GM18909 (cell line): ENCODE measurements around the gene EML4.
"Not testable (repeated sequence)": the region's sequence is repeated elsewhere in the genome, so short reads cannot be mapped to it uniquely, and the experiment has no call there.

ENCODE experiments used
- ATAC-seq: cut with Tn5 transposase; IDR thresholded peaks from one replicate; pipeline ENCODE4 v1.9.1; 2021; ENCODE audit warnings: mild to moderate bottlenecking; ENCODE audit not compliant: unreplicated experiment, poor library complexity

EML4 gene

DNA sequence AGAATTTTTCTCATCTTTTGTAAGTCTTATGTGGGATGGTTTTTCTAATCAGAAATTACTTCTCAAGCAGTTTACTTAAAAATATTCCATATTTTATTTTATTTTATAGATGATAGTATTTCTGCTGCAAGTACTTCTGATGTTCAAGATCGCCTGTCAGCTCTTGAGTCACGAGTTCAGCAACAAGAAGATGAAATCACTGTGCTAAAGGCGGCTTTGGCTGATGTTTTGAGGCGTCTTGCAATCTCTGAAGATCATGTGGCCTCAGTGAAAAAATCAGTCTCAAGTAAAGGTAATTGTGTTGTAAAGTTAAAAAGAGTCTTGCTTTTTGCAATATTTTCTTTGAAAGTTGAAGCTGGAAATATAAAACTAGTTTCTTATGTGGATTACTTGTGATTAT is 76.2 kb downstream of the EML4 start:
- ATAC-seq = no peak

- no peak for ATAC-seq
Measured at GRCh38 chr2:42246562-42246961, 77.4 kb downstream of the EML4 start.

- ATAC-seq = no peak
Measured at GRCh38 chr2:42248846-42249245, 79.7 kb downstream of the EML4 start.

DNA sequence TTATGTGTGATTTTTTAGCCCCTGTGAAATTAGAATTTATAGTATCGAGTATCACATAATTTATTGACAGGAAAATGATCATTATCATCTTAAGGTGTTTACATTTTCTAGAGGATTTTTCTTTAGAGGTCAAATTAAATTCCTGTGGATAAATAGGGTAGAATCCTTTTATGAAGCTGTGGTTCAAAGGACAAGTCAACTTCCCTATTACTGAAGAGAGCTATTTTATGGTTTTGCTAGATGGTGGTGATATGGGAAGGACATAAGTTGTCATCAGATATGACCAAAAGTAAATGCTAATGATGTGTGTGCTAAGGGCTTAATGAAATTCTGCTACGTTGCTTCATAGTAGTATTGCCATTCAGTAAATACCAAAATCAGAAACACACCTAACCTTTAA is 80.1 kb downstream of the EML4 start:
- ATAC-seq = no peak

DNA sequence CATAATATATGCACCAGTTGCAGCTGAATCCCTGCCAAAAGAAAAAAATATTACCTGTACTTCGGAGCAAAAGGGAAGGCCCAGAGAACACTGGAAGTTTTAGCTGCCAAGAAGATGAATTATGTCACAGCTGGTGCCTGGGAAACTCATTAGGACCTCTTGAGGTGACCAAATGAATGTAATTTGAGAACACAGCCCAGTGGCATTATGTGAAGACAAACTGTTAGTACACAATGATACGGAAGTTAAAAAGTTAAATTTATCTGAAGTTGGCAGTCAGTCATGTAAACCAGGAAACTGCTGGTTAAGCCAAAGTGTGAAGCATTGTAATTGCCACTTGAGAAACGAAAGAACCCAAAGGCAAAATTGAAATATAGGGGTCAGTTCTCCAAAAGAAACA is 80.7 kb downstream of the EML4 start:
- ATAC-seq = no peak

DNA sequence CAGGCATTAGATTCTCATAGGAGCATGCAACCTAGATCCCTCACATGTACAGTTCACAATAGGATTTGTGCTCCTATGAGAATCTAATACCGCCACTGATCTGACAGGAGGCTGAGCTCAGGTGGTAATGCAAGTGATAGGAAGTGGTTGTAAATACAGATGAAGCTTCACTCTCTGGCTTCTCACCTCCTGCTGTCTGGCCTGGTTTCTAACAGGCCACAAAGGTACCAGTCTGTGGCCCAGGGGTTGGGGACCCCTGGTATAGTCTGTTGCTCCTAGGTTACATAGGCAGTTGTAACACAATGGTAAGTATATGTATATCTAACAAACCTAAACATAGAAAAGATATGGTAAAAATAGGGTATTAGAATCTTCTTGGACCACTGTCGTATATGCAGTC is 81.8 kb downstream of the EML4 start:
- ATAC-seq = no peak

GRCh38 chr2:42252464-42252863 is 83.3 kb downstream of the EML4 start:
- no peak for ATAC-seq

GRCh38 chr2:42254186-42254895 is 85.2 kb downstream of the EML4 start:
- no peak for ATAC-seq

DNA sequence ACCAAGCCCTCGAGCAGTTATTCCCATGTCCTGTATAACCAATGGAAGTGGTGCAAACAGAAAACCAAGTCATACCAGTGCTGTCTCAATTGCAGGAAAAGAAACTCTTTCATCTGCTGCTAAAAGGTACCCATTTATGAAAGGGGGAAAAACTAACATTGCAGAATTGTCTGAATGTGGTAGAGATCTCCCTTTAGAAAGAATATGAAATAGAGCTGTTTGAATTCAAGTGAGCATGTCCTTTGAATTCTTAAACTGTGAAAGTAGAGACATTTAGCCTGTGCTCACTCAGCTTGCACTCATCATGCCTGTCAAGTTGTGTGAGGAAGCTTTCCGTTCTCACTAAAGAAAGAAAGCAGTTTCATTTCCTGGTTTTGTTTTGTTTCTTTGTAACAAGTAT is 87.4 kb downstream of the EML4 start:
- peak; percentile 85 for ATAC-seq

DNA sequence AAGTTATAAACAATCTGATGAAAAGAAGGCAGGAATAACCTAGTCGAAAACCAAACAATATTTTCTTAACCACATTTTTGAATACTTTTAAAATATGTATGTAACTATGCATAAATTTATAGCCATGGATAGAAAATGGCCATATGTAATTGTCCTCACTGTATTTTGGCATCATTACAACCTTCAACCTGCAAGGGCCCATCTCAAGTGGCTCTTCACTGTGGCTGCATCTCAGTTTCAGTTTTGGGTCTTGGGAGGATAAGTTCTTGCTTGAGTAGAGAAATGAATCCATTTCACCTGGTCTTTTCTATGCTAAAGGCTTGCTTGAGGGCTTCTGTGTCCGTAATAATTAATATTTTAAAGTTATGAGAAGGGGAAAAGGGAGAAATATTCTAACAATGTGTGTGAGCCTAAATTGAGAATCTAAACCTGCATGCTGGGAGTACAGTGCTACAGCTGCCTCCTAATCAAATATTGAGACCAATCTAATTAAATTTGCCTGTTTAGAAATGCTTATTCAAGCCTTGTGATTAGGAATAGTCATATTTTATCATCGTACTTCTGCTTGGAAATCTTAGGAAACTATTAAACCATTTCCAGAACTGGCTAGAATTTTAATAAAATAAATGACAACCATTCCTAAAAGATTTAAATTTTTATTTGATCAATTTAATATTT is 92.5 kb downstream of the EML4 start:
- no peak for ATAC-seq

DNA sequence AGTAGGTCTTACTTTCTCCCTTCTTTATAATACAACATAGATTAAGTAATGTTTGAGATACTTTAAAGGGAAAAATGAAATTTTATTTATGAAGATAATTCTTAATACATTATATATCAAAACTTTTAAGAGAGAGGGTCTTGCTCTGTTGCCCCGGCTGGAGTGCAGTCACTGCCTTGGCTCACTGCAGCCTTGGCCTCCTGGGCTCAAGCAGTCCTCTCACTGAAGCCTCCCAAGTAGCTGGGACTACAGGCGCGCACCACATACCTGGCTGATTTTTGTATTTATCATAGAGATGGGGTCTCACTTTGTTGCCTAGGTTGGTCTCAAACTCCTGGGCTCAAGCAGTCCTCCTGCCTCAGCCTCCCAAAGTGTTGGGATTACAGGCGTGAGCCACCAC is 97.1 kb downstream of the EML4 start:
- ATAC-seq = no peak

- ATAC-seq = peak; percentile 59
Measured at GRCh38 chr2:42267530-42267929, 98.4 kb downstream of the EML4 start.

- no peak for ATAC-seq
Measured at GRCh38 chr2:42268528-42269151, 99.5 kb downstream of the EML4 start.

- no peak for ATAC-seq
Measured at GRCh38 chr2:42270757-42271156, 101.6 kb downstream of the EML4 start.

DNA sequence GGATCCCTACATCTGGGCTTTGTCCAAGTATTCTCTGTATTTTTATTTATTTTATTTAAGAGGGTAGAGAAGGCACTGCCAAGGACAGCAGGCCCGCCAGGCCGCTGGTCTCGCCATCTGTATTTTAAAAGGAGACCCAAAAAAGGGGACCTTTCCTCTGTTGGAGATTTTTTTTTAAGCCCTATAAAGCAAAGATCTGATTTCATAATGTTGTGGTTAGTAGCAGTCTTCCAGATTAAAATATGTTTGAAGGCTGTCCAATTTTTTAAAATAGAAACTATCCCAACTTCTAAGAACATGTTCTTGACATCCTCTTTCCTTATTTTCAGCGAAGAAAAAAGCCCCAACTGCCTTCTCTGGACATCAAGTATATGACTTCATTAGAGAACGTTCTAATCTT is 102.1 kb downstream of the EML4 start:
- not testable (repeated sequence) for ATAC-seq

DNA sequence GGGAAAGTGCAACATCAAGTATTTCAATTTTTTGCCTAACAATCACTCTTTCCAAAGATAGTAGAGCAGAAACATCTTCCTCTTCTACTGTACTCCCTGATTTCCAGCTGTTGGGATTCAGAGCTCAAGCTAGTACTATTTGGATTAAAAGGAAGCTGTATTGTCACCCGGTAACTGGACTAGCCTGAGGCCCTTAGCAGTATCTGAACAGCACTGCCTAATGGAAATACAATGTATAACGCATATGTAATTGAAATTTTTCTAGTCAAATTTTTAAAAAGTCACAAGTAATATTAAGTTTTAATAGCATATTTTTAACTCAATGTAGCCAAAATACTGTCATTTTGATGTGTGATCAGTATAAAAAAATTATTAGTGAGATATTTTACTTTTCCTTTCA is 105.7 kb downstream of the EML4 start:
- no peak for ATAC-seq

DNA sequence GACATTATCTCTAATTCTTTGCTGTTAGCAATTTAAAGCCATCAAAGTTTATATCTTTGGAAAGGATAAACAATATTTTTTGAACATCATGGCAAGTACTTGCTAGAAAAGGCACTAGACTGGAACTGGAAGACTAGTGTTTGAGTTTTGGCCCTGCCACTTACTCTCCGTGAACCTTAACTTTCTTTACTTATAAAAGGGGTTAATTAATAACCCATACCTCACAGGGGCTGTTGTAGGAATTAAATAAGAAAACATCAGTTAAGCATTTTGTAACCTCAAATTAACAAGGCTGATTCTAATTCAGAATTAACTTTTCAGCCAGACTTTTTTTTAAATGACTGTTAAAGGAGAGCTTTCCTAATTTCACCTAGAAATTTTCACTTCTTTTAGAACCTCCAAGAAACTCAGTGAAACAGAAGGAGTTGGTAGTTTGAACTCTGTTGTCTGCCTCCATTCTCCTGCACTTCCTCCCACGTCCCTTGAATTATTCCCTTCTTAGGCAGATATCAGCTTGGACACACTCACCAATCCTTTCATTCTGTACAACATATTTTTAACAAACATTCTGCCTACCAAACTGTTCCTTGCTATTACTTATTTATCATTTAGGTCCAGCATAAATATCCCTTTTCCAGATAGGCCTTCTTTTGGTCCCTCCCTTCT is 112.4 kb downstream of the EML4 start:
- no peak for ATAC-seq

DNA sequence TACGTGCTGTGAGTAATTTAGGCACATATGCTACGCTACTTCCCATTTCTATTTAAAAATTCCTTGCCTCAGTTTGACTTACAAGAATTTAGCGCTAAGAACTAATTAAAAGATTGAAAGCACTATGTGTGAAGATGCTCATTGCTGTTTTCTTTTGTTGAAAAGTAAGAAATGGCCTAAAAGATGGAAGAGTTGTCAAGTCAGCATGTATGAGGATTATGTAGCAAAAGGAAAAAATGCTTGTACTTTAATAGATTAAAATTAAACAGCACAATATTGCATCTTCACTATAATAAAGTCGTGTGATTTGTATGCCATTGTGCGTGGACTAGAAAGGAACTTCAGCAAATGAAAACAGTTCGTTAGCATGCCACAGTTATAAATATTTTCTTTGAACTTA is 114.9 kb downstream of the EML4 start:
- no peak for ATAC-seq

GRCh38 chr2:42286268-42286946 is 117.3 kb downstream of the EML4 start:
- no peak for ATAC-seq

GRCh38 chr2:42288811-42289210 is 119.7 kb downstream of the EML4 start:
- ATAC-seq = no peak

DNA sequence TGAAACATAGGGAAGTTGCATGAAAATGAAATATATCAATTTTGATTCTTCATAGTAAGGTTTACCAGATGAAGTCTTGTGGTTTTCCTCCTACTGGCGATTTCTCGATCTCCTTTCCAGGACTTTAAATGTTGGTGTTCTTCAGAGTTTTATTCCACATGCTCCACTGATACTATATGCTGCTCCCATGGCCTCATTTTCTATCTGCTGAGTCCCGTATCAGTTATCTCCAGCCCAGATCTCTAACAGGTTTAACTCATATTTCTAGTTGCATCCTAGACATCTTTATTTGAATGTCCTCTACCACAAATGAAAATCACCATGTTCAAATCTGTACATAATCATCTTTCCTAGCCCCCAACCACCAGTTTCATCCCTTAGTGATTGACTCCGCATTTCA is 120.1 kb downstream of the EML4 start:
- ATAC-seq = no peak
